IMR-90 (cell line): ENCODE data around the gene TRAF7.
"Not testable (repeated sequence)": the region's sequence is repeated elsewhere in the genome, so short reads cannot be mapped to it uniquely, and the experiment has no call there.

Source experiments
- CEBPB ChIP-seq: IDR thresholded peaks from 2 replicates; pipeline ENCODE4 v1.6.1; 2012; ENCODE audit warnings: low read depth, low read length, improper control_type of control experiment
- MAFK ChIP-seq: IDR thresholded peaks from 2 replicates; pipeline ENCODE4 v1.6.1; 2012; ENCODE audit warnings: low read depth, low read length, improper control_type of control experiment
- MAZ ChIP-seq: IDR thresholded peaks from 2 replicates; pipeline ENCODE4 v1.6.1; 2012; ENCODE audit warnings: low read depth, mild to moderate bottlenecking, low read length, improper control_type of control experiment, moderate library complexity, borderline replicate concordance
- MXI1 ChIP-seq: IDR thresholded peaks from 2 replicates; pipeline ENCODE4 v1.6.1; 2012; ENCODE audit warnings: low read depth, mild to moderate bottlenecking, low read length, moderate library complexity, borderline replicate concordance
- POLR2A ChIP-seq: IDR thresholded peaks from 2 replicates; pipeline ENCODE4 v1.6.1; 2012; ENCODE audit warnings: mild to moderate bottlenecking, low read depth, low read length
- RCOR1 ChIP-seq: IDR thresholded peaks from 2 replicates; pipeline ENCODE4 v1.6.1; 2012; ENCODE audit warnings: mild to moderate bottlenecking, low read length, improper control_type of control experiment; ENCODE audit not compliant: insufficient replicate concordance
- RFX5 ChIP-seq: IDR thresholded peaks from 2 replicates; pipeline ENCODE4 v1.8.0; 2012; ENCODE audit warnings: low read depth, mild to moderate bottlenecking, low read length, moderate library complexity
- TF ChIP-seq, protein P1 (sequence below): conservative IDR thresholded peaks from 2 replicates; pipeline ENCODE4 v1.5.1; 2012; ENCODE audit warnings: mild to moderate bottlenecking, low read depth, low read length, improper control_type of control experiment
- TF ChIP-seq, protein P2 (sequence below): fragments of 150-350 bp; IDR thresholded peaks from 2 replicates; pipeline ENCODE4 v1.6.1; 2017; ENCODE audit warnings: mild to moderate bottlenecking, antibody characterized with exemption, low read length, low read depth

DNA sequence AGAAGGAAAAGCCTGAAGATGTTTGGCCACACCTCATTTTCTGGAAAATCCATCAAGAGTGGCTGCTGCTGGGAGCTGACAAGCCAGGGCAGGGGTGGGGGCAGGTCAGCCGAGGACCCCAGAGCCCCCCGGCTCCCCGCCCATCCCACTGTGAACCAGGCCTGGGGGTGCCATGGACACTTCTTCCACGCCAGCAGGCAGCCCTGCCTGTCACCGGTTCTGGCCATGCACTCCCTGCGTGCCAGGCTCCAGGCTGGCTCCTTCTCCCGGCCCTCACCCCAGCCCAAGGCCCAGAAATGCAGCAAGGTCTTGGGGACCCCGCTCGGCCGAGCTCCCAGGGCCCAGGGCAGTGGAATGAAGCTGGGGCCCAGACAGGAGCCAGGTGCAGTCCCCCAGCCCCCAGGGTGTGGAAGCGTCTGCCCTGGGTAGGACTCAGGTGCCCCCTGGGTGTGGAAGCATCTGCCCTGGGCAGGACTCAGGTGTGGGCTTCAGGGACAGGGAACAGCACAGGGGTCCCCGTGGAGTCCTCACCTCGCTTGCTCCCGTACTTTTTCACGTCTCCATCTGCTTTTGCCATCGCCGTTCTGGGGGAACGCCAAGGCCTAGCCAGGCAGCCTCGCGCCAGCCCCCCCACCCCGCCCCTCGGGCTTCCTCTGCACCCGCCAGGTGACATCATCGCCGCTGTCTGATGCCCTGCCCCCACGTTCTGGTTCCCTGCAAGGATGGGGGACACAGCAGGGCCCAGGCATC lies 32.5 kb upstream of the TRAF7 start:
- TF ChIP-seq, protein P1, sequence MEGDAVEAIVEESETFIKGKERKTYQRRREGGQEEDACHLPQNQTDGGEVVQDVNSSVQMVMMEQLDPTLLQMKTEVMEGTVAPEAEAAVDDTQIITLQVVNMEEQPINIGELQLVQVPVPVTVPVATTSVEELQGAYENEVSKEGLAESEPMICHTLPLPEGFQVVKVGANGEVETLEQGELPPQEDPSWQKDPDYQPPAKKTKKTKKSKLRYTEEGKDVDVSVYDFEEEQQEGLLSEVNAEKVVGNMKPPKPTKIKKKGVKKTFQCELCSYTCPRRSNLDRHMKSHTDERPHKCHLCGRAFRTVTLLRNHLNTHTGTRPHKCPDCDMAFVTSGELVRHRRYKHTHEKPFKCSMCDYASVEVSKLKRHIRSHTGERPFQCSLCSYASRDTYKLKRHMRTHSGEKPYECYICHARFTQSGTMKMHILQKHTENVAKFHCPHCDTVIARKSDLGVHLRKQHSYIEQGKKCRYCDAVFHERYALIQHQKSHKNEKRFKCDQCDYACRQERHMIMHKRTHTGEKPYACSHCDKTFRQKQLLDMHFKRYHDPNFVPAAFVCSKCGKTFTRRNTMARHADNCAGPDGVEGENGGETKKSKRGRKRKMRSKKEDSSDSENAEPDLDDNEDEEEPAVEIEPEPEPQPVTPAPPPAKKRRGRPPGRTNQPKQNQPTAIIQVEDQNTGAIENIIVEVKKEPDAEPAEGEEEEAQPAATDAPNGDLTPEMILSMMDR: not testable (repeated sequence)
- TF ChIP-seq RCOR1, POLR2A, MAZ, MXI1, MAFK, CEBPB, RFX5: not testable (repeated sequence)
- TF ChIP-seq, protein P2, sequence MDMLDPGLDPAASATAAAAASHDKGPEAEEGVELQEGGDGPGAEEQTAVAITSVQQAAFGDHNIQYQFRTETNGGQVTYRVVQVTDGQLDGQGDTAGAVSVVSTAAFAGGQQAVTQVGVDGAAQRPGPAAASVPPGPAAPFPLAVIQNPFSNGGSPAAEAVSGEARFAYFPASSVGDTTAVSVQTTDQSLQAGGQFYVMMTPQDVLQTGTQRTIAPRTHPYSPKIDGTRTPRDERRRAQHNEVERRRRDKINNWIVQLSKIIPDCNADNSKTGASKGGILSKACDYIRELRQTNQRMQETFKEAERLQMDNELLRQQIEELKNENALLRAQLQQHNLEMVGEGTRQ: not testable (repeated sequence)
